HG03460 (cell line): ENCODE results near the gene SH3GLB2.
"Not testable (repeated sequence)": the region's sequence is repeated elsewhere in the genome, so short reads cannot be mapped to it uniquely, and the experiment has no call there.

Experiments
- ATAC-seq: cut with Tn5 transposase; IDR thresholded peaks from one replicate; pipeline ENCODE4 v1.9.1; 2021; ENCODE audit not compliant: unreplicated experiment

The SH3GLB2 gene

GRCh38 chr9:129001504-129002325 is 26.4 kb downstream of the SH3GLB2 start:
- no peak for ATAC-seq

GRCh38 chr9:128999581-129000206 is 28.4 kb downstream of the SH3GLB2 start:
- no peak for ATAC-seq

- no peak for ATAC-seq
Measured at GRCh38 chr9:128998462-128998861, 29.7 kb downstream of the SH3GLB2 start.

- no peak for ATAC-seq
Measured at GRCh38 chr9:128995791-128996190, 32.3 kb downstream of the SH3GLB2 start.

- no peak for ATAC-seq
Measured at GRCh38 chr9:128992995-128993394, 35.1 kb downstream of the SH3GLB2 start.

- ATAC-seq = no peak
Measured at GRCh38 chr9:128987805-128988204, 40.3 kb downstream of the SH3GLB2 start.

GRCh38 chr9:128986671-128987070 is 41.5 kb downstream of the SH3GLB2 start:
- ATAC-seq = no peak

GRCh38 chr9:128983536-128983935 is 44.6 kb downstream of the SH3GLB2 start:
- no peak for ATAC-seq

- no peak for ATAC-seq
Measured at GRCh38 chr9:128979111-128979510, 49.0 kb downstream of the SH3GLB2 start.

- ATAC-seq = no peak
Measured at GRCh38 chr9:128972956-128973355, 55.2 kb downstream of the SH3GLB2 start.

- ATAC-seq = no peak
Measured at GRCh38 chr9:128969491-128969890, 58.6 kb downstream of the SH3GLB2 start.

GRCh38 chr9:128961403-128961802 is 66.7 kb downstream of the SH3GLB2 start:
- not testable (repeated sequence) for ATAC-seq
